ENCODE measurements around the gene INSIG2. TPM values are rescaled to one million over a fixed set of nuclear protein-coding genes. Genes with fewer than 3 reads are reported as not detected.

Gene INSIG2
- polyA plus RNA-seq, 1 experiment: 7.5 TPM

- no peak for TF ChIP-seq CTCF (IDR thresholded peaks at IDR 0.05; ENCODE audit: insufficient read depth, low read depth, low read length)
- Histone ChIP-seq H3K36me3 (ENCODE audit: control insufficient read depth, insufficient read depth, low read length) (no peaks in the 10 kb centered on the region), H3K27me3 (ENCODE audit: control insufficient read depth, insufficient read depth, low read length) (no peaks in the 10 kb centered on the region), H3K4me3 (ENCODE audit: low read depth, low read length) (no peak overlapping the region)
- DNase-seq (ENCODE audit: low read depth): no peak
- POLR2A ChIA-PET: interaction anchor here (0.5 kb wide), 1 partner anchor 1433 kb away, joined by 5 read pairs; no protein-coding TSS in a partner anchor
- CTCF ChIA-PET: interaction anchor here (0.6 to 1.4 kb wide), 3 partner anchors 29 to 86 kb away, joined by 3 to 5 read pairs (median 5); partner anchors contain the start of gene INSIG2
Measured at GRCh38 chr2:118118479-118118878, 30.2 kb downstream of the INSIG2 start.

GRCh38 chr2:118119158-118119727, 31.0 kb downstream of the INSIG2 start:
- H3K27me3 ChIP-seq (ENCODE audit: control insufficient read depth, insufficient read depth, low read length): no peaks in the 10 kb centered on the region
- H3K36me3 ChIP-seq (ENCODE audit: control insufficient read depth, insufficient read depth, low read length): no peaks in the 10 kb centered on the region
- ChIA-PET CTCF (no interaction called here), POLR2A (no interaction called here)
- TF ChIP-seq CTCF (IDR thresholded peaks at IDR 0.05; ENCODE audit: insufficient read depth, low read depth, low read length): no peak
- DNase-seq (ENCODE audit: low read depth): no peak
- H3K4me3 ChIP-seq (ENCODE audit: low read depth, low read length): no peak overlapping the region

- no peaks in the 10 kb centered on the region for H3K36me3 ChIP-seq (ENCODE audit: control insufficient read depth, insufficient read depth, low read length)
- no peak for TF ChIP-seq CTCF (IDR thresholded peaks at IDR 0.05; ENCODE audit: insufficient read depth, low read depth, low read length)
- DNase-seq (ENCODE audit: low read depth): no peak
- H3K4me3 ChIP-seq (ENCODE audit: low read depth, low read length): no peak overlapping the region
- ChIA-PET POLR2A (no interaction called here), CTCF (no interaction called here)
- no peaks in the 10 kb centered on the region for H3K27me3 ChIP-seq (ENCODE audit: control insufficient read depth, insufficient read depth, low read length)
Measured at GRCh38 chr2:118119761-118120400, 31.6 kb downstream of the INSIG2 start.

DNA sequence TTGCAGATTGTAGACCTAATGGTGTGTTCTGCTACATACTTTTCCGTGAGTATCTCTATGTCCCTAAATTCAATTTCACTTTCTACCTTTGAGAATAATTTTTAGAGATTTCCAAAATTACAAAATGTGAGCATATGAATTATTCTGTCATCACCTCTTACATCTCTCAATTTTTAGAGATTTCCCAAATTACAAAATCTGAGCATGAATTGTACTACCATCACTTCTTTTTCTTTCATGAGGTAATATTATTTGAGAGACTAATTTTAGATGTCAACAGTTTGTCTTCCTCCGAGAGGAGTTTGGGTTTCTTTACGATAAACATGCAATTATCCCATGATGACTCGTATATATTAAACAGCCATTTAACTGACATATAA, 32.1 kb downstream of the INSIG2 start:
- H3K27me3 ChIP-seq (ENCODE audit: control insufficient read depth, insufficient read depth, low read length): no peaks in the 10 kb centered on the region
- ChIA-PET CTCF (interaction anchor here (0.6 kb wide), 1 partner anchor 88 kb away, joined by 3 read pairs; no protein-coding TSS in a partner anchor), POLR2A (no interaction called here)
- DNase-seq (ENCODE audit: low read depth): no peak
- TF ChIP-seq CTCF (IDR thresholded peaks at IDR 0.05; ENCODE audit: insufficient read depth, low read depth, low read length): no peak
- H3K4me3 ChIP-seq (ENCODE audit: low read depth, low read length): no peak overlapping the region
- H3K36me3 ChIP-seq (ENCODE audit: control insufficient read depth, insufficient read depth, low read length): no peaks in the 10 kb centered on the region

DNA sequence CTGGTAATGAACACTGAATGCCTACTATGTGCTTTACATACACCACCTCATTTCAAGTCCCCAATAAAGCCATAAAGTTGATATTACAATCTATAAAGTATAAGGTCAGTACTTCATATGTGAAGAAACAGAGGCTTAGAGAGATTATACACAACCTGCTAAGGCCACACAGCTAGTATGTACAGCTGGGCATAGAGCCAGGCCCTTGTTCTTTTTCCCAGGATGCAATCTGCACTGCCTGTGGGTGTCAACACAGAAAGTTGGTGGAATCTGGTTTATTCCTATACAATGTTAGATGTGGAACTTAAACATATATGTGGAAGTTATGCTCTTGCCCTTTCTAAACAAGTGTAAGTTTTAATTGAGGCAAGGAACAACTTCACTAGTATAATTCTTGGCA, 32.8 kb downstream of the INSIG2 start:
- no peaks in the 10 kb centered on the region for H3K27me3 ChIP-seq (ENCODE audit: control insufficient read depth, insufficient read depth, low read length)
- CTCF ChIA-PET: interaction anchor here (0.6 kb wide), 1 partner anchor 88 kb away, joined by 3 read pairs; no protein-coding TSS in a partner anchor
- POLR2A ChIA-PET: no interaction called here
- no peak for TF ChIP-seq CTCF (IDR thresholded peaks at IDR 0.05; ENCODE audit: insufficient read depth, low read depth, low read length)
- no peak for DNase-seq (ENCODE audit: low read depth)
- H3K36me3 ChIP-seq (ENCODE audit: control insufficient read depth, insufficient read depth, low read length): no peaks in the 10 kb centered on the region
- H3K4me3 ChIP-seq (ENCODE audit: low read depth, low read length): no peak overlapping the region

All from BJ (cell line).